Osteocyte (in vitro differentiated cells): ENCODE results near the gene GLP2R. TPM values are rescaled to one million over a fixed set of nuclear protein-coding genes. Genes with fewer than 3 reads are reported as not detected.

ENCODE experiments used
- DNase-seq: peaks from one replicate; pipeline ENCODE4 v3.0.0; 2021; ENCODE audit warnings: mixed read lengths; ENCODE audit not compliant: unreplicated experiment; ENCODE audit errors: extremely low spot score
- H3K27ac Mint-ChIP-seq: one replicate; pipeline ENCODE4 v1.8.0; 2021; ENCODE audit warnings: mild to moderate bottlenecking, mixed read lengths; ENCODE audit not compliant: unreplicated experiment
- H3K27me3 Mint-ChIP-seq: one replicate; pipeline ENCODE4 v1.8.0; 2021; ENCODE audit warnings: mixed read lengths; ENCODE audit not compliant: unreplicated experiment
- H3K36me3 Mint-ChIP-seq: one replicate; pipeline ENCODE4 v1.8.0; 2021; ENCODE audit warnings: mixed read lengths; ENCODE audit not compliant: unreplicated experiment
- H3K4me1 Mint-ChIP-seq: one replicate; pipeline ENCODE4 v1.8.0; 2021; ENCODE audit warnings: mixed read lengths; ENCODE audit not compliant: unreplicated experiment
- H3K4me3 Mint-ChIP-seq: one replicate; pipeline ENCODE4 v1.8.0; 2021; ENCODE audit warnings: mild to moderate bottlenecking, moderate library complexity, mixed read lengths; ENCODE audit not compliant: unreplicated experiment
- H3K9me3 Mint-ChIP-seq: one replicate; pipeline ENCODE4 v1.8.0; 2021; ENCODE audit warnings: mixed read lengths; ENCODE audit not compliant: unreplicated experiment
- CTCF ChIP-seq: fragments of 200-600 bp; sonication (generic); IDR thresholded peaks from 2 replicates; pipeline ENCODE4 v1.5.0; 2021; ENCODE audit warnings: antibody characterized with exemption, mild to moderate bottlenecking, moderate library complexity
- total RNA-seq: library from RNA; stranded (reverse); gene quantifications from 2 replicates; pipeline ENCODE4 v1.2.1, GENCODE V29; 2021

GLP2R gene
- total RNA-seq, 1 donor from 2014 or later, result 3.2 TPM

- H3K27me3 Mint-ChIP-seq, result peaks cover 3% of the 10 kb centered on the region
- DNase-seq, result no peak
- no peak overlapping the region for H3K27ac Mint-ChIP-seq
- H3K4me1 Mint-ChIP-seq, result peaks cover 5% of the 10 kb centered on the region
- TF ChIP-seq CTCF, result no peak
- H3K9me3 Mint-ChIP-seq, result no peaks in the 10 kb centered on the region
- no peaks in the 10 kb centered on the region for H3K36me3 Mint-ChIP-seq
- no peak overlapping the region for H3K4me3 Mint-ChIP-seq
Observed at GRCh38 chr17:9922012-9922848, 96.5 kb downstream of the GLP2R start.

GRCh38 chr17:9924735-9925191, 99.0 kb downstream of the GLP2R start:
- peaks cover 12% of the 10 kb centered on the region for H3K4me1 Mint-ChIP-seq
- no peaks in the 10 kb centered on the region for H3K36me3 Mint-ChIP-seq
- H3K27me3 Mint-ChIP-seq, result peaks cover 3% of the 10 kb centered on the region
- H3K4me3 Mint-ChIP-seq, result no peak overlapping the region
- DNase-seq, result no peak
- TF ChIP-seq CTCF, result peak; percentile 86
- H3K27ac Mint-ChIP-seq, result no peak overlapping the region
- no peaks in the 10 kb centered on the region for H3K9me3 Mint-ChIP-seq

GRCh38 chr17:9925457-9925856, 99.7 kb downstream of the GLP2R start:
- no peaks in the 10 kb centered on the region for H3K9me3 Mint-ChIP-seq
- DNase-seq, result no peak
- TF ChIP-seq CTCF, result no peak
- no peaks in the 10 kb centered on the region for H3K36me3 Mint-ChIP-seq
- H3K4me1 Mint-ChIP-seq, result peaks cover 12% of the 10 kb centered on the region
- no peak overlapping the region for H3K4me3 Mint-ChIP-seq
- peaks cover 10% of the 10 kb centered on the region for H3K27me3 Mint-ChIP-seq
- no peak overlapping the region for H3K27ac Mint-ChIP-seq

- Mint-ChIP-seq H3K4me1 (peaks cover 12% of the 10 kb centered on the region), H3K9me3 (no peaks in the 10 kb centered on the region), H3K4me3 (no peak overlapping the region), H3K27me3 (peaks cover 15% of the 10 kb centered on the region), H3K27ac (no peak overlapping the region), H3K36me3 (no peaks in the 10 kb centered on the region)
- no peak for TF ChIP-seq CTCF
- no peak for DNase-seq
Observed at GRCh38 chr17:9926150-9926804, 100.6 kb downstream of the GLP2R start.

GRCh38 chr17:9928601-9929333, 103.0 kb downstream of the GLP2R start:
- peak overlapping the region; percentile 39 for H3K27ac Mint-ChIP-seq
- peaks cover 2% of the 10 kb centered on the region for H3K36me3 Mint-ChIP-seq
- DNase-seq, result no peak
- H3K27me3 Mint-ChIP-seq, result peaks cover 21% of the 10 kb centered on the region
- no peak overlapping the region for H3K4me3 Mint-ChIP-seq
- H3K4me1 Mint-ChIP-seq, result peaks cover 12% of the 10 kb centered on the region
- H3K9me3 Mint-ChIP-seq, result no peaks in the 10 kb centered on the region
- TF ChIP-seq CTCF, result peak; percentile 73
